ENCODE measurements around the gene CPED1.

GRCh38 chr7:121085922-121086321, 97.4 kb downstream of the CPED1 start:
- no peak for TF ChIP-seq POLR2A (IDR thresholded peaks at IDR 0.05)
- TF ChIP-seq, protein P1, sequence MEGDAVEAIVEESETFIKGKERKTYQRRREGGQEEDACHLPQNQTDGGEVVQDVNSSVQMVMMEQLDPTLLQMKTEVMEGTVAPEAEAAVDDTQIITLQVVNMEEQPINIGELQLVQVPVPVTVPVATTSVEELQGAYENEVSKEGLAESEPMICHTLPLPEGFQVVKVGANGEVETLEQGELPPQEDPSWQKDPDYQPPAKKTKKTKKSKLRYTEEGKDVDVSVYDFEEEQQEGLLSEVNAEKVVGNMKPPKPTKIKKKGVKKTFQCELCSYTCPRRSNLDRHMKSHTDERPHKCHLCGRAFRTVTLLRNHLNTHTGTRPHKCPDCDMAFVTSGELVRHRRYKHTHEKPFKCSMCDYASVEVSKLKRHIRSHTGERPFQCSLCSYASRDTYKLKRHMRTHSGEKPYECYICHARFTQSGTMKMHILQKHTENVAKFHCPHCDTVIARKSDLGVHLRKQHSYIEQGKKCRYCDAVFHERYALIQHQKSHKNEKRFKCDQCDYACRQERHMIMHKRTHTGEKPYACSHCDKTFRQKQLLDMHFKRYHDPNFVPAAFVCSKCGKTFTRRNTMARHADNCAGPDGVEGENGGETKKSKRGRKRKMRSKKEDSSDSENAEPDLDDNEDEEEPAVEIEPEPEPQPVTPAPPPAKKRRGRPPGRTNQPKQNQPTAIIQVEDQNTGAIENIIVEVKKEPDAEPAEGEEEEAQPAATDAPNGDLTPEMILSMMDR (IDR thresholded peaks at IDR 0.05): no peak
